ENCODE data around the gene EIF2S1.

- TF ChIP-seq POLR2A (IDR thresholded peaks at IDR 0.05), result no peak
- TF ChIP-seq, protein P1, sequence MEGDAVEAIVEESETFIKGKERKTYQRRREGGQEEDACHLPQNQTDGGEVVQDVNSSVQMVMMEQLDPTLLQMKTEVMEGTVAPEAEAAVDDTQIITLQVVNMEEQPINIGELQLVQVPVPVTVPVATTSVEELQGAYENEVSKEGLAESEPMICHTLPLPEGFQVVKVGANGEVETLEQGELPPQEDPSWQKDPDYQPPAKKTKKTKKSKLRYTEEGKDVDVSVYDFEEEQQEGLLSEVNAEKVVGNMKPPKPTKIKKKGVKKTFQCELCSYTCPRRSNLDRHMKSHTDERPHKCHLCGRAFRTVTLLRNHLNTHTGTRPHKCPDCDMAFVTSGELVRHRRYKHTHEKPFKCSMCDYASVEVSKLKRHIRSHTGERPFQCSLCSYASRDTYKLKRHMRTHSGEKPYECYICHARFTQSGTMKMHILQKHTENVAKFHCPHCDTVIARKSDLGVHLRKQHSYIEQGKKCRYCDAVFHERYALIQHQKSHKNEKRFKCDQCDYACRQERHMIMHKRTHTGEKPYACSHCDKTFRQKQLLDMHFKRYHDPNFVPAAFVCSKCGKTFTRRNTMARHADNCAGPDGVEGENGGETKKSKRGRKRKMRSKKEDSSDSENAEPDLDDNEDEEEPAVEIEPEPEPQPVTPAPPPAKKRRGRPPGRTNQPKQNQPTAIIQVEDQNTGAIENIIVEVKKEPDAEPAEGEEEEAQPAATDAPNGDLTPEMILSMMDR (IDR thresholded peaks at IDR 0.05), result no peak
These were observed 75.5 kb downstream of the EIF2S1 start for GRCh38 chr14:67435603-67436002.

All from body of pancreas (tissue), 4 donors.